GM12873 (cell line): ENCODE results near the gene CBR4.

Experiments
- CTCF ChIP-seq: IDR thresholded peaks from 2 replicates; pipeline ENCODE4 v1.5.1; 2012; ENCODE audit warnings: low read depth, mild to moderate bottlenecking, moderate library complexity, low read length, control low read depth; ENCODE audit not compliant: insufficient read depth; ENCODE audit errors: missing control alignments

Gene CBR4

DNA sequence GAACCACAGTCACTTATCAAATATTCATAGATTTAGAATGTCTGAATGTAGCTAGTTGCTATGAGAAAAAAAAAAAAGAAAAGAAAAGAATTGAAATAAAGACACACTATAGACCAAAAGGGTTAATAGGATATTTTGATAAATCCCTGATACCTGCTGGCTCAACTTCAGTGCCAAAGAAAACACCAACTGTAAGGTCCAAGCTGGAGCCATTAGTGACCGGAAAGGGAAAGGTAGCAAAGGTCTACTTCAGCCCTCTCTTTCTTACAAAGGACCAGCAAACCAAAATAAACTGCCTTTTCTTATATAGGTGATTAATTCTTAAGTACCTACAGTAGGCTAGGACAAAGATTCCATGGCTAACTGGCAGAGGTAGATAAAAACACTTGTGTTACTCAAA, 9.7 kb downstream of the CBR4 start:
- no peak for TF ChIP-seq CTCF

- no peak for TF ChIP-seq CTCF
These were observed 10.2 kb downstream of the CBR4 start for GRCh38 chr4:168999809-169000208.

DNA sequence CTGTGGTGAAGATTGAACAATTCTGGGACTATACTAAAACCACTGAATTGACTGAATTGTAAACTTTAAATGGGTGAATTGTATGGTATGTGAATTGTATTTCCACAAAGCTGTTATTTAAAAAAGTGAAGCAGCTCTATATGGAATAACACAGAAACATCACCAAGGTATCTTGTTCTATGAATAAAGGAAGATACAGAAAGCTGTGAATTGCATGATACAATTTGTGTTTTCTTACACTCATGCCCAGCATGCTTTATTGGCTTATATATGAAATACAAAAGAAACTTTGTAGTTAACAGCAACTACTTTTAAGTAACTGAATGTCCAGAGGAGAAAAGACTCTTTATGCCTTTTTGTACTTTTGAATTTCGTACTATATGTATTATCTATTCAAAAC, 11.5 kb downstream of the CBR4 start:
- TF ChIP-seq CTCF = no peak

DNA sequence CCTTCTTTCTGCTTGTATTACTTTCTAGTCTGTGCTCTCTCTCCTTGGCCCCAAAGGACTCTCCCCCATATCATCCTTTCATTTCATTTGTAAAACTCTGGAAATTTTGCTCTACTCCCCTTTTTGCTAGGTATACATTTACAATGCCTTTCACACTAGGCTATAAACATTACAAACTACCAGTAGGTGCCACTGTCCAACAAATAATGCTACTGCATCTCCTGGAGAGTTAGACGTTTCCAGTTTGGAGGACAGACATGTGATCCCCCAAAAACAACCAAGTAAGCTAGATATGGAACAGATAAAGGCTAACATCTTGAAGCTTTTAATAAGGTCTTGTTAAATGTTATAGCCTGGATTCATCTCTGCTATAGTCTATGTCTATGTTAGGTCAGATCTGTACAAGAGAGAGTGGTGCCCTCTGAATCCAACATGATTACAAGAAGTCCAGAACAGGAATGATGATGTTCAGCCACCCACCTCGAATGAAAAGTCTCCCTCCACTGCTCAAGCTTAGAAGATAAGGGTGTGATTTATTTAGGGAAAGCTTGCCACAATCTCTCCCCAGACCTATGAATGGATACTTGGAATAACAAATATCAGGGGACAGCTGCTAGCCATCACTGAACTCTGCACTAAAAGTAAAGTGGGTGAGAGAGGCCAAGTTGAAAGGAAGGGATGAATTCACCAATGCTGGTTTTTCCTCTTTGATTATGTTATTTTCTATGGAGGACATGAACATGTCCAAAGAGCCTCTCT, 14.3 kb downstream of the CBR4 start:
- no peak for TF ChIP-seq CTCF

DNA sequence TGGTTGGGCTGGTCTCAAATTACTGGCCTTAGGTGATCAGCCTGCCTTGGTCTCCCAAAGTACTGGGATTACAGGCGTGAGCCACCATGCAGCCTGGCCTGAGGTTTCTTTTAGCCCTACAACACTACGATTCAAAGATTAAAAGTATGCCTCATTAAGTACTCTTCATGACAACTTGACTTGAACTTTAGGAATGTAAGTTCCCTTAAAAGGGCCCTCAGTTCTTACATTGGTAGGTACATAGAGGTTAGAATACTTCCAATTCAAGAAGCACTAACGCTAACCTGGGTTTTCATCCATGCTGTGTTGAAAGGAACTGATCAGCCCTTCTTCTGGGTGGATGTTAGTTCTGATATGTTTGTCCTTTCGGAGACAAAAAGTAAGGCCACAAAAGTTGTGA, 15.1 kb downstream of the CBR4 start:
- TF ChIP-seq CTCF = no peak

DNA sequence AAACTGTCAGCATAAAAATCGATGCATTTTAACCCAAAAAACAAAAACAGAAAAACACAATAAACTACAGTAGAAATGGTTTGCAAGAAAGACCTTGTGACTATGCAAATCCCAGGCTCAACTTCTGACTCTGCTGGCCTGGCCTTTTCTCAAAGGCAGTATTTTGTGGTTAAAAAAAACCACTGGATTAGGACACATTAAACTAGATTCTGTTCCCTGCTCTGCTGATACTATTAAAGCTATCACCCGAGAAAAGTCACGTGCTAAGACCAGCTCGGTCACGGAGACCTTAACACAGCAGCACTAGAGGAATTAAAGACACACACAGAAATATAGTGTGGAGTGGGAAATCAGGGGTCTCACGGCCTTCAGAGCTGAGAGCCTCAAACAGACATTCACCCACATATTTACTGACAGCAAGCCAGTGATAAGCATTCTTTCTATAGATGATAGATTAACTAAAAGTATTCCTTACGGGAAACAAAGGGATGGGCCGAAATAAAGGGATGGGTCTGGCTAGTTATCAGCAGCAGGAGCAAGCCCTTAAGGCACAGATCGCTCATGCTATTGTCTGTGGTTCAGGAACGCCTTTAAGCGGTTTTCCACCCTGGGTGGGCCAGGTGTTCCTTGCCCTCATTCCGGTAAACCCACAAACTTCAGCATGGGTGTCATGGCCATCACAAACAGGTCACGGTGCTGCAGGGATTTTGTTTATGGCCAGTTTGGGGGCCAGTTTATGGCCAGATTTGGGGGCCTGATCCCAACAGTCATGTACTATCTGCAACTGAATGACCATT, 16.1 kb downstream of the CBR4 start:
- no peak for TF ChIP-seq CTCF

- no peak for TF ChIP-seq CTCF
These were observed 28.1 kb downstream of the CBR4 start for GRCh38 chr4:168981942-168982341.
